C4-2B (cell line): ENCODE measurements around the gene SNRK.

ENCODE experiments used
- H3K27ac ChIP-seq: fragments of 450-650 bp; 2 replicates; pipeline ENCODE4 v1.5.1; 2017
- CTCF ChIP-seq: fragments of 450-650 bp; conservative IDR thresholded peaks from 2 replicates; pipeline ENCODE4 v1.5.1; 2017; ENCODE audit warnings: mild to moderate bottlenecking
- ZFX ChIP-seq: fragments of 450-650 bp; IDR thresholded peaks from 2 replicates; pipeline ENCODE4 v1.6.1; 2017

Gene SNRK

GRCh38 chr3:43268636-43269035, 17.7 kb upstream of the SNRK start:
- TF ChIP-seq ZFX: no peak
- no peak for TF ChIP-seq CTCF
- no peak overlapping the region for H3K27ac ChIP-seq

DNA sequence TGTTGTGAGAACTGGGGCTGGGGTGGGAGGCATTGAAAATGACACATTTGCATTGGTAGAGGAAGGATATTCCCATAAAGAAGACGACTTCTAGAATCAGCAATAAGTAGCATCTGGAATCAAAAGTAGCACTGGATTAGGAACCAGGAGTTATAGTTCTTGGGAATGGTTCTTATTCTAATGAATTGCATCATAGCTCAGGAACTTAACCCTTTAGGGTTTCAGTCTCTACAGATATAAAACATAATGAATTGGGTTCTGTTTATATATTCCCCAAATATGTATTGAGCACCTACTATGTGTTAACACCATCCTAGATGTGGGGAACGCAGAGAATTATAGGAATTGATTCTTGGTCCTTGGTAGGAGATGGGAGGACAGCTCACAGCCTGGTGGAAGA, 16.3 kb upstream of the SNRK start:
- no peak overlapping the region for H3K27ac ChIP-seq
- TF ChIP-seq ZFX (no peak), CTCF (no peak)

GRCh38 chr3:43273416-43273815, 12.9 kb upstream of the SNRK start:
- H3K27ac ChIP-seq: no peak overlapping the region
- no peak for TF ChIP-seq CTCF
- TF ChIP-seq ZFX: no peak

DNA sequence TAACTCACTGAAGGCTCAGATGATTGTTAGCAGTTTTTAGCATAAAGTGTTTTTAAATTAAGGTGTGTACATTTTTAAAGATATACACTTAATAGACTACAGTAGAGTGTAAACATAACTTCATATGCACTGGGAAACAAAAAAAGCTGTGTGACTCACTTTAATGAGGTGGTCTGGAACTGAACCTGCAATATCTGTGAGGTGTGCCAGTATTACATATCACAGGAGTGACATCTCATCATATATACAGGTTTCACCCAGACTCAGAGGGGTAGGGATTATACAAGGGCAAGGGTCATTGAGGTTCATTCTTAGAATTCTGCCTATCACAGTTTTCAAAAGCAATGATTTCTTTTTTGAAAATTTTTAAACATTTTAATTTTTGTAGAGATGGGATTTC, 7.3 kb upstream of the SNRK start:
- no peak for TF ChIP-seq CTCF
- no peak for TF ChIP-seq ZFX
- no peak overlapping the region for H3K27ac ChIP-seq

- no peak overlapping the region for H3K27ac ChIP-seq
- no peak for TF ChIP-seq ZFX
- no peak for TF ChIP-seq CTCF
Observed at GRCh38 chr3:43279532-43279931, 6.8 kb upstream of the SNRK start.

DNA sequence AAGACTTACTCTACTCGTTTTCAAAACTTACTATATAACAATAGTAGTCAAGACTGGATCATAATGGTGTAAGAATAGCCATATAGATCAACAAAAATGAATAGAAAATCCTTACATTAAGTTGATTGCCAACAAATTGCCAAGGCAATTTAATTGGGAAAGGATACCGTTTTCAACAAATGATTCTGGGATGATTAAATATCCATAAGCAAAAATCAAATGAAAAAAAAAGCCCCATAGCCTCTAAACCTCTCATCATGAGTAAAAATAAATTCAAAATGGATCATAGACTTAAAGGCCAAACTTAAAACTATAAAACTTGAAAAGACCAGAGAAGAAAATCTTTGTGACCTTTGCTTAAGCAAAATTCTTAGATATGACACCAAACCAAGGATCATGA, 5.3 kb upstream of the SNRK start:
- H3K27ac ChIP-seq: no peak overlapping the region

DNA sequence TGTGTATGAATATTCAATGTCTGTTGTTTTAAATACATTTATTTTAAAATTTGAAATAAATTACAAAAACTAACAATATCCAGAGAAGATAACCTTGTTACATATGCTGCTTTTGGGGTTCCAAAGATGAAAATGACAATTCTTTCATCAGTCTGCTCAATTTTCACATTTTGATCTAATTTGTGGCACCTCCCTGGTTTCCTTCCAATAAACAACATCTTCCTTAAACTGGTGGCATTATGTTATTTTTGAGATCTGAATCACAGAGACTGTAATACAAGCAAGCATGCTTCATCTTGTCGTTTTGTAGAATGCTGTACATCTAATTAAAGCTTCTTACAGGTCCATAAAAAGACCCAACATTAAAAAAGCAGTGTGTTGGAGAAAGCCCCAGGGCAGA, 2.2 kb upstream of the SNRK start:
- no peak overlapping the region for H3K27ac ChIP-seq
- no peak for TF ChIP-seq ZFX
- TF ChIP-seq CTCF: no peak

More for the DNA sequence above, 5.3 kb upstream of the SNRK start:
- TF ChIP-seq CTCF (no peak), ZFX (no peak)

DNA sequence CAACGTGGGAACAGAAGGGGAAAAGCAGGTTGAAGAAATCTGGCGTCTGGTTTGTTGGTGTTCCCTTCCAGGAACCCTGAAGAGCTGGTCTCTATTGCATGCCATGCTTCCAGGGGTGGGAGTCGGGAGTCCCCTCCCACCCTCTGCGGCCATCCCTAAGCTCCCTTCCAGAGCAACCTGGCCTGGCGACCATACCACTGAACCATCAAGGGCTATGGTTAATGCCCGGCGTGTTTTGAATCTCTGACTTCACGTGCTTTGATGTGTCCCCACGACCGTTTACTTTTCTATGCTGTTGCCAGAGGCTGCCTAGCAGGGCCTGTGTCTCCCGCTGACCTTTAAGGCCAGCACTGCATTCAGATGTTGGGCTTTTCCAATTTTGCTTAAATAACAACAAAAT, 696 bp upstream of the SNRK start:
- TF ChIP-seq ZFX (no peak), CTCF (no peak)
- H3K27ac ChIP-seq: peak overlapping the region; percentile 74
